Measurements from ENCODE around the gene PCDHGB3.

- TF ChIP-seq CTCF (IDR thresholded peaks at IDR 0.05) (peak in 3 of 6 experiments; percentile 20 to 45 (median 35)), POLR2A (IDR thresholded peaks at IDR 0.05) (no peak)
Observed at GRCh38 chr5:141402553-141403243, 32.7 kb downstream of the PCDHGB3 start, which contains the start of gene PCDHGA9.

Data from thyroid gland (tissue), 4 donors.